Endothelial cell of umbilical vein (primary cell): Measurements from ENCODE around the gene PKNOX1. TPM values are rescaled to one million over a fixed set of nuclear protein-coding genes. Genes with fewer than 3 reads are reported as not detected.
"Not testable (repeated sequence)": the region's sequence is repeated elsewhere in the genome, so short reads cannot be mapped to it uniquely, and the experiment has no call there.

ENCODE experiments used
- BruUV-seq: library from RNA; stranded (reverse); fragments of 400-500 nt; replicated peaks from 2 replicates; lab custom pipeline; 2021; lab: Mats Ljungman, UMichigan
- CTCF ChIA-PET: fragments of 300-600, 350-600 bp; sonication (Branson Sonifier 250); formaldehyde crosslinking; loops from one replicate; lab custom pipeline; 2021; ENCODE audit warnings: antibody characterized with exemption, inconsistent platforms; lab: Charles Lee
- POLR2A ChIA-PET: fragments of 300-600, 350-600 bp; sonication (Branson Sonifier 250); formaldehyde crosslinking; loops from one replicate; lab custom pipeline; 2021; ENCODE audit warnings: antibody characterized with exemption, inconsistent platforms; lab: Charles Lee
- DNase-seq: peaks from one replicate; pipeline ENCODE4 v3.0.0-alpha.2; 2011; ENCODE audit warnings: low read depth, low spot score
- FAIRE-seq: peaks from 2 replicates; lab custom pipeline; 2011; peaks lifted over from hg19 to GRCh38; lab: Jason Lieb, UNC
- H2AFZ ChIP-seq: 2 replicates; pipeline ENCODE4 v1.6.0; 2012; ENCODE audit warnings: low read depth, low read length, control low read depth, inconsistent platforms
- H3K27ac ChIP-seq: 2 replicates; pipeline ENCODE4 v1.5.1; 2011; ENCODE audit warnings: low read depth, mild to moderate bottlenecking, control low read depth, low read length, moderate library complexity; ENCODE audit not compliant: insufficient read depth
- H3K27me3 ChIP-seq, 2 experiments: 2 replicates each; pipeline versions ENCODE4 v1.6.0 to v1.6.1; 2011; ENCODE audit warnings: low read length in 2 of 2, mixed read lengths in 1 of 2; ENCODE audit not compliant: control insufficient read depth in 2 of 2, insufficient read depth in 2 of 2
- H3K36me3 ChIP-seq, 2 experiments: 2 replicates in 1 of 2; 3 replicates in 1 of 2; pipeline ENCODE4 v1.5.1; 2011; ENCODE audit warnings: low read length in 2 of 2, mild to moderate bottlenecking in 1 of 2, moderate library complexity in 1 of 2; ENCODE audit not compliant: control insufficient read depth in 2 of 2, insufficient read depth in 2 of 2; ENCODE audit errors: extremely low read depth in 1 of 2
- H3K4me1 ChIP-seq: 3 replicates; pipeline ENCODE4 v1.5.1; 2011; ENCODE audit warnings: mild to moderate bottlenecking, low read length; ENCODE audit not compliant: control insufficient read depth, insufficient read depth; ENCODE audit errors: extremely low read depth
- H3K4me2 ChIP-seq: 2 replicates; pipeline ENCODE4 v1.6.1; 2011; ENCODE audit warnings: low read length, control low read depth, mixed read lengths; ENCODE audit not compliant: insufficient read depth
- H3K4me3 ChIP-seq, 3 experiments: fragments of 200-600 bp in 1 of 3; sonication (generic), shearing (Covaris generic) in 1 of 3; replicated peaks in 1 of 3; 2 replicates each; pipeline ENCODE4 v1.5.1; 2011 to 2016; ENCODE audit warnings: control low read depth in 3 of 3, low read length in 3 of 3, mild to moderate bottlenecking in 2 of 3, inconsistent platforms in 1 of 3, low read depth in 1 of 3, moderate library complexity in 1 of 3; ENCODE audit not compliant: insufficient read depth in 1 of 3
- H3K79me2 ChIP-seq: 2 replicates; pipeline ENCODE4 v1.6.0; 2012; ENCODE audit warnings: low read length, inconsistent platforms; ENCODE audit not compliant: control insufficient read depth, insufficient read depth
- H3K9ac ChIP-seq: replicated peaks from 2 replicates; pipeline ENCODE3; 2011; ENCODE audit warnings: low read length, control low read depth; ENCODE audit not compliant: insufficient read depth; ENCODE audit errors: extremely low read depth
- H3K9me1 ChIP-seq: replicated peaks from 3 replicates; pipeline ENCODE4 v1.6.0; 2011; ENCODE audit warnings: mild to moderate bottlenecking, low read length; ENCODE audit not compliant: control insufficient read depth, insufficient read depth; ENCODE audit errors: extremely low read depth
- H3K9me3 ChIP-seq: replicated peaks from 2 replicates; pipeline ENCODE4 v1.5.1; 2012; ENCODE audit warnings: low read length, inconsistent platforms; ENCODE audit not compliant: control insufficient read depth, insufficient read depth
- H4K20me1 ChIP-seq: replicated peaks from 2 replicates; pipeline ENCODE3; 2011; ENCODE audit warnings: mild to moderate bottlenecking, low read length; ENCODE audit not compliant: control insufficient read depth, insufficient read depth; ENCODE audit errors: extremely low read depth
- CTCF ChIP-seq, 2 donors: IDR thresholded peaks; 1 replicate in 1 of 2; 2 replicates in 1 of 2; pipeline ENCODE4 v1.5.1; 2011; ENCODE audit warnings: low read length in 2 of 2, mild to moderate bottlenecking in 2 of 2, moderate library complexity in 2 of 2, control low read depth in 1 of 2, inconsistent platforms in 1 of 2, low read depth in 1 of 2; ENCODE audit not compliant: insufficient read depth in 1 of 2; ENCODE audit errors: extremely low read depth in 1 of 2
- EZH2 ChIP-seq: IDR thresholded peaks from 2 replicates; pipeline ENCODE4 v1.6.1; 2012; ENCODE audit warnings: borderline replicate concordance, low read depth, mild to moderate bottlenecking, moderate library complexity, low read length, inconsistent platforms; ENCODE audit not compliant: severe bottlenecking
- FOS ChIP-seq: IDR thresholded peaks from 2 replicates; pipeline ENCODE4 v1.6.1; 2011; ENCODE audit warnings: mild to moderate bottlenecking, low read length, moderate library complexity, borderline replicate concordance; ENCODE audit not compliant: insufficient read depth
- GATA2 ChIP-seq: IDR thresholded peaks from 2 replicates; pipeline ENCODE4 v1.7.0; 2011; ENCODE audit warnings: low read depth, mild to moderate bottlenecking, moderate library complexity, mixed read lengths, low read length; ENCODE audit not compliant: insufficient read length, insufficient read depth
- JUN ChIP-seq: IDR thresholded peaks from 2 replicates; pipeline ENCODE4 v1.6.1; 2011; ENCODE audit warnings: borderline replicate concordance, low read depth; ENCODE audit not compliant: insufficient read length, insufficient read depth
- MAX ChIP-seq: IDR thresholded peaks from 2 replicates; pipeline ENCODE4 v1.6.1; 2011; ENCODE audit not compliant: insufficient read depth, insufficient read length
- MYC ChIP-seq: IDR thresholded peaks from one replicate; pipeline ENCODE4 v1.6.1; 2011; ENCODE audit warnings: mild to moderate bottlenecking, low read depth, low read length
- POLR2A ChIP-seq: IDR thresholded peaks from 2 replicates; pipeline ENCODE4 v1.6.1; 2012; ENCODE audit warnings: low read depth, mild to moderate bottlenecking, control low read depth, low read length
- POLR2AphosphoS5 ChIP-seq: IDR thresholded peaks from 2 replicates; pipeline ENCODE4 v1.6.1; 2012; ENCODE audit warnings: low read depth, mild to moderate bottlenecking, control low read depth, low read length, moderate library complexity; ENCODE audit not compliant: insufficient read depth
- dilution Hi-C: fragments of 300-500 bp; cut with MboI; formaldehyde crosslinking; loops from one replicate; pipeline ENCODE4 v1.15.0; 2019; ENCODE audit warnings: low sequenced_read_pairs; ENCODE audit not compliant: extremely low pct_ligation_motif_present
- intact Hi-C: fragments of 100-400 bp; cut with micrococcal nuclease; formaldehyde crosslinking; loops from one replicate; pipeline ENCODE4 v1.10.0; 2022
- polyA plus RNA-seq, 4 experiments: library from polyadenylated mRNA; depleted of rRNA in 3 of 4; stranded (reverse) in 3 of 4; unstranded in 1 of 4; fragments of >200 nt; gene quantifications; 2 replicates each; pipeline versions ENCODE4 v1.2.1 to v1.2.3, GENCODE V29; 2011 to 2012; ENCODE audit warnings: missing spikeins in 1 of 4
- total RNA-seq: library from RNA; stranded (reverse); gene quantifications from 2 replicates; pipeline ENCODE4 v1.2.3, GENCODE V29; 2021

Gene PKNOX1
- total and polyA plus RNA-seq, 2 donors (not counting 3 experiments of a cell fraction or from before 2014, with no cell fraction given), result 16.6 to 23.6 TPM

GRCh38 chr21:42937960-42938605, 36.3 kb upstream of the PKNOX1 start:
- Histone ChIP-seq H3K9ac (no peak overlapping the region), H4K20me1 (no peaks in the 10 kb centered on the region), H3K9me3 (no peaks in the 10 kb centered on the region), H3K79me2 (no peaks in the 10 kb centered on the region), H3K36me3 (no peaks in the 10 kb centered on the region), H3K4me3 (no peak overlapping the region), H3K9me1 (no peaks in the 10 kb centered on the region), H3K27me3 (peaks cover 0 to 4% of the 10 kb centered on the region in 2 experiments), H3K27ac (no peak overlapping the region), H3K4me2 (no peak overlapping the region), H3K4me1 (peaks cover 3% of the 10 kb centered on the region), H2AFZ (no peak overlapping the region)
- intact Hi-C loops (no loop called here), dilution Hi-C loops (no loop called here)
- DNase-seq (no peak), FAIRE-seq (no peak)
- no TSS peak for BruUV-seq
- CTCF ChIA-PET, result interaction anchor here (0.9 kb wide), 1 partner anchor 9 kb away, joined by 4 read pairs; no protein-coding TSS in a partner anchor
- POLR2A ChIA-PET, result interaction anchor here (0.8 kb wide), 1 partner anchor 36 kb away, joined by 3 read pairs; no protein-coding TSS in a partner anchor
- TF ChIP-seq MAX (no peak), JUN (no peak), FOS (no peak), GATA2 (no peak), MYC (no peak), POLR2A (no peak), CTCF (IDR thresholded peaks at IDR 0.05; ENCODE audit: extremely low read depth in 1 of 2, insufficient read depth in 1 of 2, low read depth in 1 of 2, low read length in 2 of 2) (no peak), EZH2 (no peak), POLR2AphosphoS5 (no peak)

DNA sequence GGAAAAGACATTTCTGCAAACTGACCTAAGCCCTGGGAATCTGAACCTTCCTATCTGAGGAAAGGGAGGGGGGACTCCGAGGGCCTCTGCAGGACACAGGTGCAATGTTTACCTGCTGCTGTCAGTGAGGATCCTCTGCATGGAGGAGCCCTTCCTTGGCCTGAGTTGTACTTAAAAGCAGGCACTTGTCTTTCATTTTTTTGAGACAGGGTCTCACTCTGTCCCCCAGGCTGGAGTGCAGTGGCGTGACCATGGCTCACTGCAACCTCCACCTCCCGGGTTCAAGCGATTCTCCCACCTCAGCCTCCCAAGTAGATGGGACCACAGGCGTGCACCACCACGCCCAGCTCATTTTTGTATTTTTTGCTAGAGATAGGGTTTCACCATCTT, 35.8 kb upstream of the PKNOX1 start:
- CTCF ChIA-PET, result interaction anchor here (0.9 kb wide), 1 partner anchor 10 kb away, joined by 4 read pairs; no protein-coding TSS in a partner anchor
- FAIRE-seq, POLR2A ChIA-PET: not testable (repeated sequence)

More for the DNA sequence above, 35.8 kb upstream of the PKNOX1 start:
- DNase-seq, H3K27me3 ChIP-seq, H3K4me3 ChIP-seq, H3K79me2 ChIP-seq, H3K9me3 ChIP-seq, H3K27ac ChIP-seq, dilution Hi-C loops, H4K20me1 ChIP-seq, H3K4me2 ChIP-seq, intact Hi-C loops, H3K4me1 ChIP-seq, H3K36me3 ChIP-seq, H3K9ac ChIP-seq, H3K9me1 ChIP-seq, H2AFZ ChIP-seq, BruUV-seq: not testable (repeated sequence)
